K562 (cell line): ENCODE data around the gene KLK15. TPM values are rescaled to one million over a fixed set of nuclear protein-coding genes. Genes with fewer than 3 reads are reported as not detected.

ENCODE experiments used
- BDP1 ChIP-seq: IDR thresholded peaks from 3 replicates; pipeline ENCODE4 v1.6.1; 2011; ENCODE audit not compliant: insufficient read length, insufficient read depth
- BRF2 ChIP-seq: IDR thresholded peaks from 3 replicates; pipeline ENCODE4 v1.6.1; 2011; ENCODE audit warnings: borderline replicate concordance, mild to moderate bottlenecking; ENCODE audit not compliant: insufficient read length, insufficient read depth
- FIP1L1 ChIP-seq: fragments of 200-400 bp; formaldehyde crosslinking; IDR thresholded peaks from 2 replicates; pipeline ENCODE4 v1.6.1; 2018; ENCODE audit warnings: mild to moderate bottlenecking, low read depth, low read length; ENCODE audit not compliant: poor library complexity, severe bottlenecking
- HNRNPLL ChIP-seq: fragments of 200-400 bp; formaldehyde crosslinking; IDR thresholded peaks from 2 replicates; pipeline ENCODE4 v1.6.1; 2017; ENCODE audit warnings: low read length, low read depth, mild to moderate bottlenecking; ENCODE audit not compliant: poor library complexity, severe bottlenecking
- IFI16 ChIP-seq: fragments of 250-450 bp; sonication (Bioruptor Pico); IDR thresholded peaks from 2 replicates; pipeline ENCODE4 v2.1.2; 2022; ENCODE audit warnings: mild to moderate bottlenecking, inconsistent platforms
- MAFF ChIP-seq: IDR thresholded peaks from 2 replicates; pipeline ENCODE4 v1.6.1; 2012; ENCODE audit warnings: low read length, improper control_type of control experiment
- RFX7 ChIP-seq: fragments of 250-450 bp; sonication (Bioruptor Pico); IDR thresholded peaks from 2 replicates; pipeline ENCODE4 v1.5.1; 2021; ENCODE audit warnings: mild to moderate bottlenecking
- RHOXF2B ChIP-seq: fragments of 250-450 bp; sonication (Bioruptor Pico); conservative IDR thresholded peaks from 2 replicates; pipeline ENCODE4 v1.5.1; 2021
- ZBTB11 ChIP-seq, 3 experiments: fragments of 200-800 bp in 1 of 3; fragments of 250-450 bp in 1 of 3; fragments of 450-650 bp in 1 of 3; sonication (Bioruptor Pico) in 1 of 3; sonication (Bioruptor generic) in 1 of 3; formaldehyde crosslinking in 1 of 3; IDR thresholded peaks; 2 replicates each; pipeline versions ENCODE4 v1.6.1 to v1.8.0; 2016 to 2022; ENCODE audit warnings: mild to moderate bottlenecking in 2 of 3, missing genetic modification characterization in 2 of 3, missing compliant biosample characterization in 1 of 3, moderate library complexity in 1 of 3
- ZBTB26 ChIP-seq: fragments of 450-650 bp; formaldehyde crosslinking; IDR thresholded peaks from 2 replicates; pipeline ENCODE4 v1.4.0; 2022; ENCODE audit warnings: missing genetic modification characterization
- ZNF511 ChIP-seq: sonication (generic); formaldehyde crosslinking; IDR thresholded peaks from 2 replicates; pipeline ENCODE4 v1.8.0; 2022; ENCODE audit warnings: mild to moderate bottlenecking, missing genetic modification reagents
- ZNF644 ChIP-seq: fragments of 200-800 bp; sonication (Bioruptor generic); IDR thresholded peaks from 2 replicates; pipeline ENCODE4 v1.6.1; 2016; ENCODE audit warnings: low read depth, missing genetic modification characterization, missing compliant biosample characterization
- ZNF668 ChIP-seq: fragments of 250-450 bp; sonication (Bioruptor Pico); IDR thresholded peaks from 2 replicates; pipeline ENCODE4 v1.8.0; 2022; ENCODE audit warnings: mild to moderate bottlenecking, inconsistent platforms
- polyA plus RNA-seq, 8 experiments: library from polyadenylated mRNA; depleted of rRNA in 4 of 8; stranded (reverse) in 5 of 8; unstranded in 3 of 8; fragments of >200 nt; fragmentation: Nextera tagmentation in 2 of 8; fragmentation: Illumina TruSeq in 1 of 8; extraction: Ambion mirVana in 2 of 8; extraction: Trizol in 1 of 8; gene quantifications; 2 replicates each; pipeline versions ENCODE4 v1.2.1 to v1.2.3, GENCODE V29; 2011 to 2014; ENCODE audit warnings: inconsistent platforms in 1 of 8, missing spikeins in 1 of 8
- total RNA-seq, 7 experiments: library from RNA; depleted of rRNA in 6 of 7; stranded (reverse); fragments of >200 nt in 6 of 7; fragmentation: Illumina TruSeq in 2 of 7; extraction: Trizol in 2 of 7; gene quantifications; 2 replicates each; pipeline versions ENCODE4 v1.2.1 to v1.2.3, GENCODE V29; 2011 to 2021; ENCODE audit warnings: low replicate concordance in 1 of 7

Gene KLK15
- total and polyA plus RNA-seq, 9 of the 15 experiments (the other 6 are each of a cell fraction or from before 2014, with no cell fraction given): not detected

GRCh38 chr19:50804420-50805272 is 28.7 kb downstream of the KLK15 start (continued):
- TF ChIP-seq ZBTB11 (CRISPR knock-in tag; IDR thresholded peaks at IDR 0.05) (0 out of 6 replicates have a peak, but pooled peaks of 1 of the 3 experiments have one; percentile 29), HNRNPLL (peak; percentile 70), ZNF668 (CRISPR knock-in tag) (no peak), RHOXF2B (CRISPR knock-in tag) (no peak), IFI16 (no peak), ZBTB26 (CRISPR knock-in tag) (0 out of 2 replicates have a peak, but pooled peaks have one; percentile 59), RFX7 (CRISPR knock-in tag) (no peak), FIP1L1 (peak; percentile 22), MAFF (no peak), ZNF644 (tag) (no peak), BDP1 (no peak), BRF2 (no peak), ZNF511 (peak; percentile 84; the same call in 1 of the 2 replicates)
